OCI-LY1 (cell line): Measurements from ENCODE around the gene CHID1.

Experiments
- H2AFZ ChIP-seq: fragments of 200-600 bp; sonication (generic), shearing (Covaris generic); 2 replicates; pipeline ENCODE4 v1.6.0; 2014; ENCODE audit warnings: antibody characterized with exemption, mild to moderate bottlenecking, low read length
- H3F3A ChIP-seq: fragments of 200-600 bp; sonication (generic), shearing (Covaris generic); 2 replicates; pipeline ENCODE4 v1.6.0; 2014; ENCODE audit warnings: mild to moderate bottlenecking, antibody characterized with exemption, low read length, moderate library complexity; ENCODE audit not compliant: insufficient read depth
- H3K27ac ChIP-seq: fragments of 200-600 bp; sonication (generic); 2 replicates; pipeline ENCODE4 v1.5.1; 2014; ENCODE audit warnings: low read length, mixed run types, mild to moderate bottlenecking, low read depth; ENCODE audit not compliant: poor library complexity, severe bottlenecking
- H3K27me3 ChIP-seq: fragments of 200-600 bp; sonication (generic); 2 replicates; pipeline ENCODE4 v1.6.0; 2014; ENCODE audit warnings: antibody characterized with exemption, mild to moderate bottlenecking, low read length, moderate library complexity; ENCODE audit not compliant: insufficient read depth
- H3K36me3 ChIP-seq: fragments of 200-600 bp; sonication (generic); 2 replicates; pipeline ENCODE4 v1.6.1; 2014; ENCODE audit warnings: mild to moderate bottlenecking, antibody characterized with exemption, low read length, moderate library complexity, mixed read lengths; ENCODE audit not compliant: insufficient read depth
- H3K4me1 ChIP-seq: fragments of 200-600 bp; sonication (generic); 2 replicates; pipeline ENCODE4 v1.5.1; 2014; ENCODE audit warnings: mild to moderate bottlenecking, low read length, moderate library complexity; ENCODE audit not compliant: insufficient read depth, severe bottlenecking
- H3K4me2 ChIP-seq: fragments of 200-600 bp; sonication (generic), shearing (Covaris generic); 2 replicates; pipeline ENCODE4 v1.6.1; 2014; ENCODE audit warnings: low read length
- H3K4me3 ChIP-seq: fragments of 200-600 bp; sonication (generic); 2 replicates; pipeline ENCODE4 v1.5.1; 2014; ENCODE audit warnings: low read length, low read depth, mild to moderate bottlenecking, mixed read lengths; ENCODE audit not compliant: poor library complexity, severe bottlenecking
- H3K79me2 ChIP-seq: fragments of 200-600 bp; shearing (Covaris generic); 2 replicates; pipeline ENCODE4 v1.6.1; 2016; ENCODE audit warnings: mixed run types, low read length, mixed read lengths; ENCODE audit not compliant: insufficient read depth
- H3K9ac ChIP-seq: fragments of 200-600 bp; sonication (generic), shearing (Covaris generic); 2 replicates; pipeline ENCODE4 v1.6.1; 2014; ENCODE audit warnings: mild to moderate bottlenecking, low read length, mixed read lengths
- H3K9me2 ChIP-seq: fragments of 200-600 bp; sonication (generic), shearing (Covaris generic); 2 replicates; pipeline ENCODE4 v1.6.1; 2014; ENCODE audit warnings: low read depth, mild to moderate bottlenecking, low read length, mixed read lengths
- H3K9me3 ChIP-seq: fragments of 200-600 bp; shearing (Covaris generic); 2 replicates; pipeline ENCODE4 v1.6.1; 2014; ENCODE audit warnings: low read length, mixed read lengths
- H4K20me1 ChIP-seq: fragments of 200-600 bp; sonication (generic), shearing (Covaris generic); 2 replicates; pipeline ENCODE4 v1.6.0; 2016; ENCODE audit warnings: mild to moderate bottlenecking, low read length; ENCODE audit not compliant: insufficient read depth
- EZH2 ChIP-seq: fragments of 200-600 bp; sonication (generic), shearing (Covaris generic); IDR thresholded peaks from 2 replicates; pipeline ENCODE4 v1.8.0; 2017; ENCODE audit warnings: borderline replicate concordance, mixed run types, mild to moderate bottlenecking, antibody characterized with exemption, low read length, moderate library complexity, mixed read lengths
- TF ChIP-seq, protein P1 (sequence below): fragments of 200-600 bp; sonication (generic), shearing (Covaris generic); IDR thresholded peaks from 2 replicates; pipeline ENCODE4 v1.5.1; 2017; ENCODE audit warnings: mild to moderate bottlenecking, antibody characterized with exemption, low read length, moderate library complexity, mixed read lengths

Gene CHID1

DNA sequence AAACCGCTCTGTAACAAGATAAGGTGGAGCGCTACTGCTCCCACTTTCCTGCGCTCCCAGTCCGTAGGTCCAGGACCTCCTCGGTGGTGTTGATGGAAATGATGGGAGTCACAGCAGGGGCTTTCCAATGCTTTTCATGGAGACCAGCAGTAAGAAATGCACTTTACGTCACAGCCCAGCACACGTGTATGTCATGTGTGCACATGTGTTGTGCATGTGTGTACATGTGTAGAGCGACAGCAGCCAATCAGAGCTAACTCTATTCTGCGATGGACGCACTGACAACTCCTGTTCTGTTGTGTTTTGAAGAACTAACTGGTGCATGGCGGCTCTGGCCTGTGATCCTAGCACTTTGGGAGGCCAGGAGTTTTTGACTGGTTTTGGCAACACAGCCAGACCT lies 1.2 kb downstream of the CHID1 start:
- Histone ChIP-seq H3K27me3 (no peaks in the 10 kb centered on the region; the same call in 1 of the 2 replicates), H3K36me3 (peaks cover 7% of the 10 kb centered on the region), H3K27ac (no peak overlapping the region), H3K9me3 (no peaks in the 10 kb centered on the region), H3K4me3 (peak overlapping the region; percentile 99), H3K4me1 (peaks cover 22% of the 10 kb centered on the region), H3K9me2 (no peaks in the 10 kb centered on the region), H3K79me2 (0 out of 2 replicates have a peak, but pooled peaks cover 7% of the 10 kb centered on the region), H3F3A (no peaks in the 10 kb centered on the region), H3K4me2 (peak overlapping the region; percentile 96), H3K9ac (peak overlapping the region; percentile 94), H2AFZ (no peak overlapping the region), H4K20me1 (no peaks in the 10 kb centered on the region)
- TF ChIP-seq EZH2 = no peak
- TF ChIP-seq, protein P1, sequence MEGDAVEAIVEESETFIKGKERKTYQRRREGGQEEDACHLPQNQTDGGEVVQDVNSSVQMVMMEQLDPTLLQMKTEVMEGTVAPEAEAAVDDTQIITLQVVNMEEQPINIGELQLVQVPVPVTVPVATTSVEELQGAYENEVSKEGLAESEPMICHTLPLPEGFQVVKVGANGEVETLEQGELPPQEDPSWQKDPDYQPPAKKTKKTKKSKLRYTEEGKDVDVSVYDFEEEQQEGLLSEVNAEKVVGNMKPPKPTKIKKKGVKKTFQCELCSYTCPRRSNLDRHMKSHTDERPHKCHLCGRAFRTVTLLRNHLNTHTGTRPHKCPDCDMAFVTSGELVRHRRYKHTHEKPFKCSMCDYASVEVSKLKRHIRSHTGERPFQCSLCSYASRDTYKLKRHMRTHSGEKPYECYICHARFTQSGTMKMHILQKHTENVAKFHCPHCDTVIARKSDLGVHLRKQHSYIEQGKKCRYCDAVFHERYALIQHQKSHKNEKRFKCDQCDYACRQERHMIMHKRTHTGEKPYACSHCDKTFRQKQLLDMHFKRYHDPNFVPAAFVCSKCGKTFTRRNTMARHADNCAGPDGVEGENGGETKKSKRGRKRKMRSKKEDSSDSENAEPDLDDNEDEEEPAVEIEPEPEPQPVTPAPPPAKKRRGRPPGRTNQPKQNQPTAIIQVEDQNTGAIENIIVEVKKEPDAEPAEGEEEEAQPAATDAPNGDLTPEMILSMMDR = no peak

DNA sequence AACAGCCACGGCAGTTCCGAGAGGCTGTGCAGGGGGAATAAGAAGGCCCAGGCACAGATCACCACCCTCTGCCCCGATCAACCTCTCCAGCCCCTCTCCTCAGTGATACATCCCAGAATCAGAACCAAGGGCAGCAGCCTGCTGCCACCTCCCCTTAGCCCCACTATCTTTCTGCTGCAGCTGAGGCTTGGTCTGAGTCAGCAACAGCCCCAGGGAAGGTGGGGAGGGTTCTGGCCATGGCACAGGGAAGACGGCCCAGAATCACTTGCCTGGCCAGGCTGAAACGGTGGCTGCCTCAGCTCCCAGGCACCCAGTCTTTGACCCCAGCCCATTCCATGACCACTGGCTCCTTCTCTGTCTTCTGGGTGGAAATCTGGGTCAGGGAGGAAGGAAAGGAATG lies 2.3 kb downstream of the CHID1 start:
- H3K4me2 ChIP-seq = no peak overlapping the region
- H3K4me1 ChIP-seq = peaks cover 22% of the 10 kb centered on the region
- peaks cover 16% of the 10 kb centered on the region for H3K36me3 ChIP-seq
- no peak overlapping the region for H3K4me3 ChIP-seq
- no peak overlapping the region for H3K9ac ChIP-seq
- H3K9me2 ChIP-seq = no peaks in the 10 kb centered on the region
- 0 out of 2 replicates have a peak, but pooled peaks cover 7% of the 10 kb centered on the region for H3K79me2 ChIP-seq
- no peak for TF ChIP-seq EZH2
- TF ChIP-seq, protein P1 = no peak
- H3K9me3 ChIP-seq = no peaks in the 10 kb centered on the region
- no peak overlapping the region for H3K27ac ChIP-seq
- no peaks in the 10 kb centered on the region for H3F3A ChIP-seq
- no peak overlapping the region for H2AFZ ChIP-seq
- no peaks in the 10 kb centered on the region for H4K20me1 ChIP-seq
- H3K27me3 ChIP-seq = no peaks in the 10 kb centered on the region; the same call in 1 of the 2 replicates

DNA sequence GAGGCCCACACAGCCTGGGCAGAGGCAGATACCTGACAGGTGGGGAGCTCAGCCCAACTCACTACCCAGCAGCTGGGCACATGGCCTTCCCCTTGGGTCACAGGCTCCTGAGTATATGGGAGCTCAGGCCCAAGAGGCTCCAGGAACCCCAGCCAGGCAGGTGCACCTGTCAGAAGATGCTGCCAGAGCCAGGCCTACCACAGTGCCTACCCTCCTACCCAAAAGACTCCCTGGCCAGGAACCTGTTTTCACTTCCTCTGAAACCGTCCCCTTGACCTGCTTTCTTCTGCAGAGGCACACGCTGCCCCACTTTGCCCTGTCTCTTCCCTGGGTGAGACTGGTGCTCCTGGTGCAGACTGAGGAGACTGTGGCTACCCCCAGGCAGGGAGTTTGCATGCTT lies 2.9 kb downstream of the CHID1 start:
- no peaks in the 10 kb centered on the region for H3F3A ChIP-seq
- no peaks in the 10 kb centered on the region for H4K20me1 ChIP-seq
- no peaks in the 10 kb centered on the region; the same call in 1 of the 2 replicates for H3K27me3 ChIP-seq
- peaks cover 22% of the 10 kb centered on the region for H3K4me1 ChIP-seq
- no peak overlapping the region for H3K4me2 ChIP-seq
- peaks cover 22% of the 10 kb centered on the region for H3K36me3 ChIP-seq
- H3K4me3 ChIP-seq = no peak overlapping the region
- no peak for TF ChIP-seq EZH2
- TF ChIP-seq, protein P1 = no peak
- no peak overlapping the region for H3K9ac ChIP-seq
- H3K9me3 ChIP-seq = no peaks in the 10 kb centered on the region
- H3K9me2 ChIP-seq = no peaks in the 10 kb centered on the region
- H3K27ac ChIP-seq = peak overlapping the region; percentile 13
- 0 out of 2 replicates have a peak, but pooled peaks cover 7% of the 10 kb centered on the region for H3K79me2 ChIP-seq
- no peak overlapping the region for H2AFZ ChIP-seq
